ENCODE results near the gene PILRA. TPM values are rescaled to one million over a fixed set of nuclear protein-coding genes. Genes with fewer than 3 reads are reported as not detected.

PILRA gene
- total and polyA plus RNA-seq, 8 donors, result 5.0 to 52.3 (median 6.4) TPM

GRCh38 chr7:100353685-100354330 is 19.5 kb upstream of the PILRA start:
- ATAC-seq (no peak), DNase-seq (no peak)
- H3K9me3 ChIP-seq, result no peaks in the 10 kb centered on the region
- no peak overlapping the region for H3K4me3 ChIP-seq
- intact Hi-C loops (cut with DNase I), result no loop called here
- TF ChIP-seq CTCF (IDR thresholded peaks at IDR 0.05), result no peak
- peaks cover 0 to 94% of the 10 kb centered on the region in 2 donors for H3K36me3 ChIP-seq
- H3K27me3 ChIP-seq, result no peaks in the 10 kb centered on the region
- no peak overlapping the region for H3K27ac ChIP-seq
- H3K4me1 ChIP-seq, result peaks cover 0 to 14% of the 10 kb centered on the region in 2 donors

GRCh38 chr7:100356416-100357068 is 16.7 kb upstream of the PILRA start:
- H3K36me3 ChIP-seq, result peaks cover 0 to 96% of the 10 kb centered on the region in 2 donors
- H3K27ac ChIP-seq, result peak overlapping the region in 1 of 2 donors; percentile 73
- ATAC-seq (no peak), DNase-seq (peak in 1 of 4 donors; percentile 32)
- TF ChIP-seq CTCF (IDR thresholded peaks at IDR 0.05), result no peak
- no peaks in the 10 kb centered on the region for H3K9me3 ChIP-seq
- intact Hi-C loops (cut with DNase I), result no loop called here
- no peaks in the 10 kb centered on the region for H3K27me3 ChIP-seq
- peaks cover 0 to 26% of the 10 kb centered on the region in 2 donors for H3K4me1 ChIP-seq
- no peak overlapping the region for H3K4me3 ChIP-seq

GRCh38 chr7:100357131-100357561 is 16.1 kb upstream of the PILRA start:
- no peaks in the 10 kb centered on the region for H3K27me3 ChIP-seq
- peak overlapping the region in 1 of 2 donors; percentile 73 for H3K27ac ChIP-seq
- H3K36me3 ChIP-seq, result peaks cover 0 to 98% of the 10 kb centered on the region in 2 donors
- intact Hi-C loops (cut with DNase I), result no loop called here
- ATAC-seq, result no peak
- peak in 1 of 4 donors; percentile 50 for DNase-seq
- H3K9me3 ChIP-seq, result no peaks in the 10 kb centered on the region
- peaks cover 0 to 26% of the 10 kb centered on the region in 2 donors for H3K4me1 ChIP-seq
- TF ChIP-seq CTCF (IDR thresholded peaks at IDR 0.05), result no peak
- no peak overlapping the region for H3K4me3 ChIP-seq

- Histone ChIP-seq H3K27ac (peak within 1 kb of the TSS in 1 of 2 donors; percentile 73), H3K4me1 (peaks cover 0 to 26% of the 10 kb centered on the region in 2 donors), H3K36me3 (peaks cover 0 to 99% of the 10 kb centered on the region in 2 donors), H3K27me3 (no peaks in the 10 kb centered on the region), H3K4me3 (no peak within 1 kb of the TSS), H3K9me3 (no peaks in the 10 kb centered on the region)
- intact Hi-C loops (cut with DNase I), result no loop called here
- DNase-seq (peak in 1 of 4 donors; percentile 54), ATAC-seq (no peak)
- TF ChIP-seq CTCF (IDR thresholded peaks at IDR 0.05), result no peak
Measured at GRCh38 chr7:100358027-100358856, 15.0 kb upstream of the PILRA start, which contains the start of gene PILRB. TSS of gene PILRB (plus strand) at chr7:100358117. CDS start at chr7:100358303, 186 bp downstream.
